GM19467 (cell line): ENCODE results near the gene PRUNE2.
A peak's percentile ranks its signal among the peaks of the same experiment; 100 is the strongest.
"Not testable (repeated sequence)": the region's sequence is repeated elsewhere in the genome, so short reads cannot be mapped to it uniquely, and the experiment has no call there.

ENCODE experiments used
- ATAC-seq: cut with Tn5 transposase; IDR thresholded peaks from one replicate; pipeline ENCODE4 v1.9.1; 2021; ENCODE audit warnings: mild to moderate bottlenecking, moderate library complexity; ENCODE audit not compliant: unreplicated experiment

The PRUNE2 gene

GRCh38 chr9:76876098-76876497 is 29.8 kb downstream of the PRUNE2 start:
- ATAC-seq: no peak

GRCh38 chr9:76873821-76874220 is 32.1 kb downstream of the PRUNE2 start:
- no peak for ATAC-seq

- ATAC-seq: no peak
These were observed 32.7 kb downstream of the PRUNE2 start for GRCh38 chr9:76873056-76873792.

GRCh38 chr9:76868897-76869296 is 37.0 kb downstream of the PRUNE2 start:
- no peak for ATAC-seq

- ATAC-seq: no peak
These were observed 39.2 kb downstream of the PRUNE2 start for GRCh38 chr9:76866689-76867088.

GRCh38 chr9:76863832-76864231 is 42.1 kb downstream of the PRUNE2 start:
- ATAC-seq: no peak

GRCh38 chr9:76859860-76860259 is 46.1 kb downstream of the PRUNE2 start:
- no peak for ATAC-seq

GRCh38 chr9:76858248-76858647 is 47.7 kb downstream of the PRUNE2 start:
- ATAC-seq: not testable (repeated sequence)

GRCh38 chr9:76856016-76856415 is 49.9 kb downstream of the PRUNE2 start:
- ATAC-seq: no peak

- ATAC-seq: no peak
These were observed 50.9 kb downstream of the PRUNE2 start for GRCh38 chr9:76855015-76855414.

GRCh38 chr9:76852026-76852425 is 53.9 kb downstream of the PRUNE2 start:
- ATAC-seq: no peak

- no peak for ATAC-seq
These were observed 59.6 kb downstream of the PRUNE2 start for GRCh38 chr9:76846297-76846696.

GRCh38 chr9:76845254-76845653 is 60.7 kb downstream of the PRUNE2 start:
- no peak for ATAC-seq

- no peak for ATAC-seq
These were observed 70.2 kb downstream of the PRUNE2 start for GRCh38 chr9:76835571-76836283.

- ATAC-seq: no peak
These were observed 77.5 kb downstream of the PRUNE2 start for GRCh38 chr9:76828447-76828846.

- no peak for ATAC-seq
These were observed 78.4 kb downstream of the PRUNE2 start for GRCh38 chr9:76827296-76828080.

- ATAC-seq: no peak
These were observed 85.5 kb downstream of the PRUNE2 start for GRCh38 chr9:76820431-76820830.

GRCh38 chr9:76818271-76818670 is 87.6 kb downstream of the PRUNE2 start:
- ATAC-seq: no peak

GRCh38 chr9:76817489-76817888 is 88.4 kb downstream of the PRUNE2 start:
- ATAC-seq: no peak

GRCh38 chr9:76812591-76812990 is 93.3 kb downstream of the PRUNE2 start:
- ATAC-seq: no peak

GRCh38 chr9:76810377-76810957 is 95.4 kb downstream of the PRUNE2 start:
- peak; percentile 61 for ATAC-seq
